Measurements from ENCODE around the gene TPM1.

DNA sequence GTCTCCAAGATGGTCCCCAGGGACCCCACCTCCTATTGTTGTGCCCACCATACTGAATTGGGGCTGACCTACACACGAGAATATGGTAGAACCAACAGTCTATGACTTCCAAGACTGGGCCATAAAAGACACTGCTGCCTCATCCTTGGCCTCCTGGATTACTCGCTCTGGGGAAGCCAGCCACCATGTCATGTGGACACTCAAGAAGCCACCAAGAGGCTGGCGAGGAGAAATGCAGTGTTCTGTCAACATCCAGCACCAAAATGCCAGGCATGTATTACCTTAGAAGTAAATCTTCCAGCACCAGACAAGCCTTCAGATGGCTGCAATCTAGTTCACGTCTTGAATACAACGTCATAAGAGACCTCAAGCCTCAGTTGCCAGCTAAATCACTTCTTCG is 17.1 kb upstream of the TPM1 start:
- TF ChIP-seq EZH2 (IDR thresholded peaks at IDR 0.05; ENCODE audit: insufficient read depth, poor library complexity, severe bottlenecking) (no peak), EZH2phosphoT487 (IDR thresholded peaks at IDR 0.05; ENCODE audit: insufficient read depth, low read depth) (no peak)

Data from GM23248 (cell line).